ENCODE measurements around the gene CDH4.

- TF ChIP-seq CTCF (IDR thresholded peaks at IDR 0.05; ENCODE audit: insufficient read depth, low read length, poor library complexity, severe bottlenecking), result no peak
- TF ChIP-seq EZH2phosphoT487 (conservative IDR thresholded peaks at IDR 0.05; ENCODE audit: low read length), result no peak
Observed at GRCh38 chr20:61927193-61927825, 675.2 kb downstream of the CDH4 start.
